Measurements from ENCODE around the gene CTLA4.

DNA sequence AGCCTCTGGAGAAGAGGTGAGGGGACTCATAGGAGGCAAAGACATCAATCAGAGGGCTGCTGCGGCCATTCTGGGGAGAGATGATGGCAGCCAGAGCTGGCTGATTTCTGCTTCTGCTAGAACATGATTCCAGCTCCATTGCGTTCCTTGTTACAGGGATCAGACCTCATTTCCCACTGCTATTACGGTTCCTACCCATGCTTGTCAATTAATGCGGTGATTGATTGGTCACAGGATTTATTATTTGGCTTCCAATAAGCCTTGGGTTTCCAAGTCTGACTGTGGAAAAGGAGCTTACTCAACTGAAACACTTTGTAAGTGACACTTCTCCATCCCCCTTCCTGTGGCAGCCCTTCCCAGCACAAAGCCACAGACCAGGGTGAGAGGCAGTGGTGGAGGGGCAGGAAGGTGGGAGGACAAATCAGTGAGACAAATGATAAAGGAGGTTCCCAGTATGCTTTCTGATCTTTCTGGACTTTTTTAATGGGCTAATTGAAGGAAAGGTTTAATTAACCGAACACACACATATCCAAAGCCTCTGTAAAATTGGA is 26.8 kb upstream of the CTLA4 start:
- TF ChIP-seq, protein P1, sequence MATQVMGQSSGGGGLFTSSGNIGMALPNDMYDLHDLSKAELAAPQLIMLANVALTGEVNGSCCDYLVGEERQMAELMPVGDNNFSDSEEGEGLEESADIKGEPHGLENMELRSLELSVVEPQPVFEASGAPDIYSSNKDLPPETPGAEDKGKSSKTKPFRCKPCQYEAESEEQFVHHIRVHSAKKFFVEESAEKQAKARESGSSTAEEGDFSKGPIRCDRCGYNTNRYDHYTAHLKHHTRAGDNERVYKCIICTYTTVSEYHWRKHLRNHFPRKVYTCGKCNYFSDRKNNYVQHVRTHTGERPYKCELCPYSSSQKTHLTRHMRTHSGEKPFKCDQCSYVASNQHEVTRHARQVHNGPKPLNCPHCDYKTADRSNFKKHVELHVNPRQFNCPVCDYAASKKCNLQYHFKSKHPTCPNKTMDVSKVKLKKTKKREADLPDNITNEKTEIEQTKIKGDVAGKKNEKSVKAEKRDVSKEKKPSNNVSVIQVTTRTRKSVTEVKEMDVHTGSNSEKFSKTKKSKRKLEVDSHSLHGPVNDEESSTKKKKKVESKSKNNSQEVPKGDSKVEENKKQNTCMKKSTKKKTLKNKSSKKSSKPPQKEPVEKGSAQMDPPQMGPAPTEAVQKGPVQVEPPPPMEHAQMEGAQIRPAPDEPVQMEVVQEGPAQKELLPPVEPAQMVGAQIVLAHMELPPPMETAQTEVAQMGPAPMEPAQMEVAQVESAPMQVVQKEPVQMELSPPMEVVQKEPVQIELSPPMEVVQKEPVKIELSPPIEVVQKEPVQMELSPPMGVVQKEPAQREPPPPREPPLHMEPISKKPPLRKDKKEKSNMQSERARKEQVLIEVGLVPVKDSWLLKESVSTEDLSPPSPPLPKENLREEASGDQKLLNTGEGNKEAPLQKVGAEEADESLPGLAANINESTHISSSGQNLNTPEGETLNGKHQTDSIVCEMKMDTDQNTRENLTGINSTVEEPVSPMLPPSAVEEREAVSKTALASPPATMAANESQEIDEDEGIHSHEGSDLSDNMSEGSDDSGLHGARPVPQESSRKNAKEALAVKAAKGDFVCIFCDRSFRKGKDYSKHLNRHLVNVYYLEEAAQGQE (IDR thresholded peaks at IDR 0.05; ENCODE audit: insufficient read depth in 1 of 2, low read depth in 2 of 2, low read length in 2 of 2) = no peak
- TF ChIP-seq POLR2AphosphoS5 (IDR thresholded peaks at IDR 0.05; ENCODE audit: low read depth, low read length) = no peak
- TF ChIP-seq TAF1 (IDR thresholded peaks at IDR 0.05; ENCODE audit: borderline replicate concordance, insufficient read depth, low read length) = no peak
